Esophagus squamous epithelium (tissue), 4 donors: ENCODE measurements around the gene NPTX1.

ENCODE experiments used
- CTCF ChIP-seq, 6 experiments: fragments of 450-650 bp in 4 of 6; fragments of 200-600 bp in 2 of 6; sonication (generic) in 2 of 6; IDR thresholded peaks; one replicate each; pipeline ENCODE4 v1.5.1; 2016 to 2019; ENCODE audit warnings: antibody characterized with exemption in 6 of 6, mild to moderate bottlenecking in 4 of 6, moderate library complexity in 4 of 6
- POLR2A ChIP-seq, 4 donors: fragments of 450-650 bp; IDR thresholded peaks; one replicate each; pipeline ENCODE4 v1.6.1; 2017; ENCODE audit warnings: antibody characterized with exemption in 4 of 4, mild to moderate bottlenecking in 4 of 4, moderate library complexity in 3 of 4

DNA sequence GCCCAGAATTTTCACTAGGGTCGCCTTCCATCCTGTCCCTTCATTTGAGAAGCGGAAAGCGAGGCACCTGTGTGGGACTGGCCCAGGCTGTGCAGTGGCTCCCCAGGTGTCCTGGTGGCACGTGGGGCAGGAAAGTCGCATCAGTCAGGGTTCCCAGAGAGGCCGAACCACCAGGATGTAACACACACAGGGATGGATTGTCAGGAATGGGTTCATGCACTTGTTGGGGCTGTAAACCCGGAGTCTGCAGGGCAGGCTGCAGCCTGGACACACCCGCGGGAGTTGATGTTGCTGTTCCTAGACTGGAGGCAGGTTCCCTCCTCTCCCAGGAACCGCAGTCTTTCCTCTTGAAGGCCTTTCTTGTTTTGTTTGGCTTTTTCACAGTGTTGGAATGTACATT is 37.5 kb upstream of the NPTX1 start:
- TF ChIP-seq CTCF (IDR thresholded peaks at IDR 0.05) (no peak), POLR2A (IDR thresholded peaks at IDR 0.05) (no peak)
